ENCODE data around the gene FOXL1.

The FOXL1 gene

DNA sequence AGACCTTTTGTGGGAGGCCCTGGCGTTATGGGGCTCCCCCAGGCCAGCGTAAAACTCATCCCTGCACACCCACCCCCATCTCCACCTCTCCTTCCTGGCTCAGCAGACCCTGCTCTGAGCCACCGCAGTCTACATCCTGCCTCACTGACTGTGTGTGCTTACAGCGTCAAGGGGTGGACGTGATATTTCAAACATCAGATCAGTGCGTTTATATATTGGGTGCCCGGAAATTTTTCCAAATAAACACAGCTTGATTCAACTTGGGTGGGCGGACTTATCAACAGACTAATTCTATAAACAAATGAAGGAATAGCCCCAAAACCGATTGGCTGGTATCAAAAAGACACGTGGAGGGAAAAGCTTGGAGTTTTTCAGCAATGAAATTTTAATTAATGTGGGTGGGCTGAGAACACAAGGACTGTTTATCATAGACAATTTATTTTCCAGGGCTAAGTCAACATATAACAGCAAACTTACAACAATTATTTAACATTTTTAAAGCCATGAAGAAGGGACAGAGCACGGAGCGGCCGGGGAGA is at the start of gene FOXL1:
Gene FOXL1, plus strand, starts transcription at position 489 of the 539 bp plus-strand sequence. CDS start 175 bp downstream, outside the sequence.
- DNase-seq (ENCODE audit: low read depth in 3 of 3, low spot score in 1 of 3): no peak

DNA sequence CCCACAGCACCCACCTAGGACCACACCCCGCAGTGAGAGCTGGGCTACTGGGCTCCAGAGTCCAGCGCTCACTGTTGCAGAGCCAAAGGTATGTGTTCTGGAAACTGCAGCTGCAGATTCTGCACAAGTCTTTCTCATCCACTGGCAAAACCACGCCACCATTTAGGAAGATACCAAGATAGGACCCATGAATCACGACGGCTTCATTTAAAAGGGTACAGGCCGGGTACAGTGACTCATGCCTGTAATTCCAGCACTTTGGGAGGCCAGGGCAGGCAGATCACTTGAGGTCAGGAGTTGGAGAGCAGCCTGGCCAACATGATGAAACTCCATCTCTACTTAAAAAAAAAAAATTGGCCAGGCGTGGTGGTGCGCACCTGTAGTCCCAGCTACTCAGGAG is 49.2 kb upstream of the FOXL1 start:
- no peak for DNase-seq (ENCODE audit: low read depth in 3 of 3, low spot score in 1 of 3)

DNA sequence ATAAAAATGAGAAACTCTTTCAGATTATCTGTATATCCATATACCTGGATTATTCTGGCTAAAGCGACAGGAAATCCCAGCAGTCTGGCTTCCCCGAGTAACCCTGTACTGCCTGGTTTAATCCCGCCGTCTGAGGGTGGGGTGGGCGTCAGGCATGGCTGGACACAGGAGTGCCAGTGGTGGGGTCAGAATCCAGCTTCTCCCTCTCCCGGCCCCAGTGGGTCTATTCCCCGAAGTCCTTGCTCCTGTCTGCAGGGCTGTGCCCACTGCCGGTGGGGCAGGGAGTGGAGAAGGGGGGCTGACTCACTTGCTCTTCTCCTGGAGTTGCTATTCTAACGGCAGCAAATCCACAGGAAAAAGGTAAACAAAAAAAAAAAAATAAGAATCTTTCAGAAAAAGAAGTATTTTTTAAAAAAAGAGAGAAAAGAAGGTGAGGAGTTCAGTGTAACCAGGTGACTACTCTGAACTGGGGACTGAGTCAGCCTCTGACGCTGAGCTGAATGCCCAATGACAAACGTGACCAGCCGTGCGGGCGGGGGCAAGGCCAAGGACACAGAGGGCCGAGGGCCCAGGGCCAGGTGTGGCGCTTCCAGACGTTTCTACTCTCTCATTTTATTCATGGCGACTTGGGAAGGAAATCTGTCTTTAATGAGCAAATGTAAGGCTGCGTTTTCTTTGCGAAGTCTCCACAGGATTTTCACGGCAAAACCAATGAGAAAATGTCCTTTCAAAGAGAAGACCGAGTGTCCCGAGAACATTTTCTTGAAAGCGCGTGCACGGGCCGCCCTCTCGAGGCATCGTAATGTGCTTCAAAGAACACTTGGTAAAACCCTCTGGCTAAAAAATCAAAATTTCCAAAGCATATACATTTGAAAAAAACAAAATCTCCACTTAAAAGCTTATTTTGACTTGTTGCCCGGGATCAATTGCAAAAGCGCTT is 47.8 kb upstream of the FOXL1 start:
- DNase-seq (ENCODE audit: low read depth in 3 of 3, low spot score in 1 of 3): no peak

DNA sequence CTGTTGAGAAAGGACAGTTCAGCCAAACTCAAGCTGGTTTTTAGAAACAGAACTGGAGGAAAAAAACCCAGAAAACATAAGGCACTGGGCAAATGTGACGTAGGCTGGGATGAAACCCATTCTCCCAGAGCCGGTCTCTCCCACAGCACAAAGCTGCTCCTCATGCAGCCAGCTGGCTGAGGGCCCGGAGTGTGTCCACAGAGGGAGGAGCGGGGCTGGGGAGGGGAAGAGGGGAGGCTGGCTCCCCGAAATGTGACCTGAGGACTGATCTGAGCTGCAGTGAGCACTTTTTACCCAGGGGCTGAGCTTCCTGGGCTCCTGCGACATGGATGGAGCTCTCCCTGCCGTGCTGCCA is 47.2 kb upstream of the FOXL1 start:
- no peak for DNase-seq (ENCODE audit: low read depth in 3 of 3, low spot score in 1 of 3)

DNA sequence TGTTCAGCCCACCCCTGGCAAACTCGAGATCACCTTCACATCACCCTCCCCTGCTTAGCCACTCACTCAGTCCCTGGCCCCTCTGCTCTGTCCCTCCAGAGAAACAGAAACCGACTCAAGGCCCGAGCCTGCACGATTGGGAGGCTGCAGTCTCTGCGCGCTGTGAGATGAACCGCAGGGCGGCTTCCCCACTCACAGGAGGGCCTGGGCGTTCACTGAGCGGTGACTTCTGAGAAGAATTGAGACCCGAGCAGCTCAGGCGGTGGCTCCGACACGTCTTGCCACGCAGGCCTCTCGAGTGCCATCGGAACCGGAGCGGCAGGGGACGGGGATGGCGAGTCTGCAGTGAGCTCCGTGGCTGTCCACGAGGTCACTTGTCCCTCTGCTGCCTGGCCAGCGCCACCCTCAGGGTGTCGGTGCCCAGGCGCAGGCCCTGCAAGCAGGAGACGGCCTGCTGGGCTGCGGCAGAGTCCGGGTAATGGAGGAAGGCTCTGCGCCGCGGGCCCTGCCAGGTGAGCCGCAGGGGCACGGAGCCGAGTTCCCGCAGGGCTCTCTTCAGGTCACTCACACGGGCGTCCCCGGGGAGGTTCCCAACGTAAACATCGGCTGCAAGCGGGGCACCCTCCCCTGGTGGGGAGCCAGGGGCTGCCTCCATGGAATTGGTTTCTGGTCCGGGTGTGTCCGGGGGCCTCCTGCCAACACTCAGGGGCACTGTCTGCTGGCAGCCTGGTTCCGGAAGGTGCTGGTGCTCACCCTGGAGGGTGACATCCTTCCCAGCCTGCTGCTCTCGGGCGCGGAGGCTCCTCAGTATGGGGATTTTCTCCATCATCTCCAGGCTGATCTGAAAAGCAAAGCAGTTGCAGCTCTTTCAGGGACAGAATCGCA is 46.5 kb upstream of the FOXL1 start:
- no peak for DNase-seq (ENCODE audit: low read depth in 3 of 3, low spot score in 1 of 3)

DNA sequence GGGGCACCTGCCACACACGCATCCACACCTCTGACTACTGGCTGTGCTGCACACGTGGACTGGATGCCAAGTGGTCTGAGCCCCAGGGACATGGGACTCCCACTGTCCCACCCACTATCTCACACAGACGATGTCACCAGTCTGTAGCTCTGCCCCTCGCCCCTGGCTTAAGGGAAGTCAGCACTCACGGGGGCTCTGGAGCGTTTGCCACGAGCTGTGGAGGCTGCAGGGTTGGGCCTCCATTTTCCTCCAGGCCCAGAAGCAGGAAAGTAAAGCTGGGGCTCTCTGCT is 45.9 kb upstream of the FOXL1 start:
- DNase-seq (ENCODE audit: low read depth in 3 of 3, low spot score in 1 of 3): no peak

DNA sequence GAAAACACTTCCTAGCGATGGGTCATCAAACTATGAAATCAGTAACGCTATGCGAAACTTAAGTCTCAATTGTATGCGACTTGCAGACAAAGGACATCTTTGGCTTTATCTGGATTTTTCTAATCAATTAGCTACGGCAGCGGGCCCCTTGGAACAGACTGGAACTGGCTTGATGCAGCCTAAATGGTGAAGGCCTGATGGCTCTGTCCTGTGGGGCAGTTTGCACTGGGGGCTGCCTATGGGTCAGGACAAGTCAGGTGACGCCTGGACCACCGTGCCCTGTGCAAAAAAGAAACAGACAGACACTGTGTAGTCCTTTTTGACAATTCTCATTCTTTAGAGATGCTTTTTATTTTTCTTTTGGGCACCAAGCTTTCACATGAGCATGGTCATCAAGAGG is 45.3 kb upstream of the FOXL1 start:
- DNase-seq (ENCODE audit: low read depth in 3 of 3, low spot score in 1 of 3): no peak

DNA sequence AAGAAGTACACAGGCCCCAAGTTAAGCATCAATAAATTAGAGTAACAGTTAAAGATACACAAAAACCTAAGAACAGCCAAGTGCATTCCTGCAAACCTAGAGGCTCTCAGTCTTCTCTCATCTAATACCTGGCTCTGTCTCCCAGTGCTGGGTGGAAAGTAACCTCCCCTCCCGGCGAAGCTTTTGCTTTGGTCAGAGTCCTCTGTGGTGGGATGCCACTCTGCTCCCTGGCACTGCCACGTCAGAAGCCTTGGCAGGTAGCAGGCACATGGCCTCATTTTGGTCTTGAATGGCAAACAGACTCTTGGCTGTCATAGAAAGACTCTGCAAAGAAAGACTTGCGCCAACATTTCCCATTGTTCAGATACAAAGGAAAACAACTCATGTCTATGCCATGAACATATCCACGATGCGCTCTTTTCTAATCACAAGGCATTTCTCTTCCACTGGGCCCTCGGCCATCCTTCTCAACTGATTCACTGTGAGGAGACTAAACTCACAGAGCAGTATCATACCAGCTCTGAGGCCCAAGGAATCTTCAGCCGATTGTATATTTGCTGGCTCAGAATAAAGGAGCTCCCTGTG is 44.5 kb upstream of the FOXL1 start:
- DNase-seq (ENCODE audit: low read depth in 3 of 3, low spot score in 1 of 3): no peak

DNA sequence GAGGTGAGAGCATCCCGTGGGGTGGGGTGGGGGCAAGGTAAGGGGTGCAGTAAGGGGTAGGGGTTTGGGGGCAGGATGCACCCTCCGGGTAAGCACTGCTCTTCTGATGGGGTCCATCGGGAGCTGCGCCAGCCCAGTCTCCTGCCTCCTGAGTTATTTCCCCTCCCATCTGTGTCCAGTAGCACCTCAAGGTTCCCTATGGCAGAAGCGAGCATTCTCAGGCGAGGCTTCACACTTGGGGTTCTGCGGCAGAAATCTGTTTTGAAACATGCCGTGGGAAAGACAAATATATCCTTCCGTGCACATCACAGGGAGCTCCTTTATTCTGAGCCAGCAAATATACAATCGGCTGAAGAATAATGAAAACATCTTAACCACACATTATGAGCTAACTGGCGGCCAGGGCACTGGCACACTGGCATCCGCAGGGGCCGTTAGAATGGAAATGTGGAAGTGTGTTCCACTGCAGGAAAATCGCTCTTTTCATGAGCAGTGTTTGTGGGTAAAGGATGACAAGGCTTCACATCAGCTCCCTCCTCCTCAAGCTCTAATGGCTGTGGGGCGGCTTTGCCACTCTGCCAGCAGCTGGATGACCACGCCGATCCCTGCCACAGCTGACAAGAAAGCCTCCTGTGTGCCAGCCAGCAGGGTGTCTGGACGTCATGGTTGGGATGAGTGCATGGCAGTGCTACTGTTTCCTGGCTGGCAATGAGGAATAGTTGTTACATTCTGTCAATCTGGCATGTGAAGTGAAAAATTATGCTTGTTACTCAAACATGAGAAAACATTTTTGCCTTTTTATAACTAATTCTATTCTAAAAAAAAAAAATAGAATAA is 43.4 kb upstream of the FOXL1 start:
- DNase-seq (ENCODE audit: low read depth in 3 of 3, low spot score in 1 of 3): no peak

DNA sequence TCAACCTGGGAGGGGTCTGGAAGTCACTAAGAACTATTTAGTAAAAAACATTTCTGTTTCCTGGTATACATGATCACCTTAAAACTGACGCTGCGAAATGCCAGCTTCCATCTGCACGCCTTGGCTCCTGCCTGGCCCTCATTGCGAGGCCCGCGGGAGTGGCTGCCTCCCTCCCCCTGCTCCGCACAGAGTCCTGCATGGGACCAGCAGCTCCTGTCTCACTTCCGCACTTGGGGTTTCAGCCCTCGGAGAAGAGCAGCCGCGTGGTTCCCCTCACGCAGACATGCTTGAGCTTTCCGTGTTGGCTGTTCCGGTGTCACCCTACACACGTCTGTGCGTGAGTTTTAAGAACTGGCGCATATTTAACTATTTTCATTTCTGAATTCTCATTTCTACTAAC is 41.7 kb upstream of the FOXL1 start:
- DNase-seq (ENCODE audit: low read depth in 3 of 3, low spot score in 1 of 3): no peak

DNA sequence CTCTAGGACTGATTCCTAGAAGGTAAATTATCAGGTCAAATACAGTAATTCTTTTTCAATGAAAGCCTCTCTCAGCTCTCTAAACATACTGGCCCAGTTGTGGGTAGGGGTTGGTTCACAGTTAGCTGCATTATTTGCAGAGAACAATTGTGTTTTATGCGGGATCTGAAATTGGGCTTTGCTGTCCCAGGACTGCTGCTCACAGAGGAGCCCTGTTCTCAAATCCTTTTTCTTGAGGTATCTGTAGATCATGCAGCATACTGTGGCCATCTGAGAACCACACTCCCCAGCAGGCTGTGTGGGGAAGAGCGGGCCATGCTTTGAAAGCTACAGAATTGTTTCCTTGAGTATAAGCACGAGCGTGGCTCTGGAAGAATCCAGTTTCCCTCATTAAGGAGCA is 40.9 kb upstream of the FOXL1 start:
- no peak for DNase-seq (ENCODE audit: low read depth in 3 of 3, low spot score in 1 of 3)

DNA sequence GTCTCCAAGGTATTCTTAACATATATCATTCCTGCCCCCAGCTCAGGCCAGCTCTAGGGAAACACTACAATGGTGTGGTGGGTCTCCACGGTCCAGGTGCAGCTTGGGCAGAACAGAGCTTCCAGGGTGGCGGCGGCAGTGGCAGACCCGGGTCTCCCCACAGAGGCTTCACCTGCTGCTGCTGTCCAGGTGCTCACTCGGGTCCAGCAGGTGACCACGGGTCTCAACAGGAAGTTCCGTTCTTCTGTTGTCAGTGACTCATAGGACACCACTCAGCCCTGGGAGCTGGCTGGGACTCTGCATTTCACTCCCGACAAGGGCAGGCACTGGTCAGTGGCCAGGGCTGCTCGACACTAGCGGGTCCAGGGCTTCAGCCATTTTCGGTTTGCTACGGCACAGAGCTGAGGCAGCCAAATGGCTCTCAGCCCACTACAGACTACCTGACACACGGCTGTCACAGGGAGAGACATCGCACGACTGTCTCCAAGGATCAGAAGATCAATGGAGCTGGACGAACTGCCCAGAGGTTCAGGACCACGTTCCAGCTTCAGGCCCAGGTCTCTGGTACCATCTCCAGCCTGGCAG is 40.1 kb upstream of the FOXL1 start:
- DNase-seq (ENCODE audit: low read depth in 3 of 3, low spot score in 1 of 3): no peak

DNA sequence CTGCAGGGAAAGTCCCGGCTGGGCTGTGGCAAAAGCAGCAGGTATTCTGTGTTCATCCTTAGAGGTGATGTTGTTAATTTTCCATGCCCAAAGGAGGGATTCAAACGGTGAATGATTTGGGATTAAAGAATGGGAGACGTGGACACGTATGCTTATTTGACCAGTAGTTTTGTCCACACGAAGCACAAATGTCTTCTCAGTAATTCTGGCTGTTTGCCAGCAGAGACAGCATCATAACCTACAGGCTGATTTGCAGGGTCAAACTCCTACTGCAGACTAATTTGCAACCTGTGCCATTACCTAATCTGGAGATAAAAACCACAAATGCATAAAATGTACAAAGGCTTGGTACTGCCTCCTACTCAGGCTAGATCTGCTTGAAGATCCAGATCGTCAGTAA is 37.5 kb upstream of the FOXL1 start:
- DNase-seq (ENCODE audit: low read depth in 3 of 3, low spot score in 1 of 3): no peak

DNA sequence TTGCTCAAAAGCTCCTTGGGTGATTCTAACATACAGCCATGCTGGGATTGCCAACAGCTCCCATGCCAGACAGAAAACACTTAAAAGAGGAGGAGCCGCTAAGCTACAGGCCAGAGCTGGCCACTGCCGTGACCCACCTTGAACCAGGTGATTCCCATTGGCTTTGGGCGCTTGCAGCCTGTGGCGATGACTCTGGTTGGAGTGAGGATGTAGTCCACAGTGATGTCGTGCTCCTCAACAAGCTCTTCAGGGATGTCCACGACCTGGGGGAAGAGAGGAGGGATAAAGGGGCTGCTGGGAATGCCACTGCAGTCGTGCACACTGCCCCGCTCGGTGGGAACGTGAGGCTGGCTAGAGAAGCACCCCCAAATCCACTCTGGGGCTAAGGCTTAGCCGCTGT is 36.8 kb upstream of the FOXL1 start:
- no peak for DNase-seq (ENCODE audit: low read depth in 3 of 3, low spot score in 1 of 3)

DNA sequence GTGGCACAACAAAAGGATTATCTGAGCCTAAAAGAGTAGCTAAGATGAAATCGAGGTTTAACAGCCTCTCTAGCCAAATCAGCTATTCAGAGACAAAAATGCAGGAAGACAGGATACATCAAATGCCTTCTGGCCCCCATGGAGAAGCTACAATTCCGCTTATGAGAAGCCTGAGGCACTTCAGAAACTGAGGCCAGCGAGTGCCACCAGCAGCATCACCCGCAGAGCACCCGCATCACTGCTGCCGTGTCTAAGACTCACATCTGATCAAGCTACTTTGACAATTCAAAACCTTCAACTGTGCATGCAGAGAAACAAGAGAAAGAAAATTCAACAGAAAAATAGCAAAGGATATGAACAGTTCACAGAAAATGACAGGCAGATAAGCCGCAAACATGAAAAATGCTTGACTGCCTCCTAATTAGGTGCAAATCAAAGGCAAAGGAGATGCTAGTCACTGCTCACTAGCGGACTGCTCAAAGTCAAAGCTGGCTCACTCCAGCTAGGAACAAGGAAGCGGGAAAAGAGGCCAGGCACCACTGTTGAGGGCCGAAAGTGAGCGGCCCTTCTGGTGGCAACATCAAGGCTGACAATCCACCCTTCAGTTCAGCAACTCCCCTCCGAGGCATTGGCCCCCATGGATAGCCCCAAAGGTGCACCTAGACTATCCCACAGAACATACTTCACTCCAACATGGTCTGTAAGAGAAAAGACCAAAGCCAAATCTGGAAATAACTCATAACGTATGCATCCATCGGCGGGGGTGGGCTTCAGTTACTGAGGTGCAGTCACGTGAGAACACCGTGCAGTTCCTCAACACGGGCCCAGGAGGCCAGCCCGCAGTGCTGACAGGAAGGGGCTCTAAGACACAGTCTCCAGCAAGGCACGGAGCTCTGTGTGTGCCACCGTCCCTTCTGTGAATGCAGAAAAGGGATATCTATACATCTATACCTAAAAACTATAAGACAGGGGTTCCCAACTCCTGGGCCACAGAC is 35.3 kb upstream of the FOXL1 start:
- DNase-seq (ENCODE audit: low read depth in 3 of 3, low spot score in 1 of 3): no peak

DNA sequence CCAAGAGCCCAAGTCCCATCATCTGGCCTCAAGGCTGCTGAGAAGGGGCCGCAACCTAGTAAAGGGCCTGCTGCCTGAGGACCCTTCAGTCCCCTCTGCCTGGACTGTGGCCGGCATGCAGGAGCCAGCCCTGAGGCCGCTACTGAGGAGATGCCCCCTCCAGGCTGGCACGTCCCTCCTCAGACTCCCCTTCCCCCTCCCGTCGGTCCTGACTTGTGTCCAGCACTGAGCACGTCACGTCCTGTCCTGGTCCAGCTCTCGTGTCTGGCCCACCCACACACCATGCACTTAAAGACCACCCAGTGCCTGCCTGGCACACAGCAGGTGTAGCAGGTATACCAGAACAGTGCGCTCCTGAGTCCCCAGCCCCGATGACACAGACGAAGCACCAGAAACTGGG is 32.9 kb upstream of the FOXL1 start:
- no peak for DNase-seq (ENCODE audit: low read depth in 3 of 3, low spot score in 1 of 3)

DNA sequence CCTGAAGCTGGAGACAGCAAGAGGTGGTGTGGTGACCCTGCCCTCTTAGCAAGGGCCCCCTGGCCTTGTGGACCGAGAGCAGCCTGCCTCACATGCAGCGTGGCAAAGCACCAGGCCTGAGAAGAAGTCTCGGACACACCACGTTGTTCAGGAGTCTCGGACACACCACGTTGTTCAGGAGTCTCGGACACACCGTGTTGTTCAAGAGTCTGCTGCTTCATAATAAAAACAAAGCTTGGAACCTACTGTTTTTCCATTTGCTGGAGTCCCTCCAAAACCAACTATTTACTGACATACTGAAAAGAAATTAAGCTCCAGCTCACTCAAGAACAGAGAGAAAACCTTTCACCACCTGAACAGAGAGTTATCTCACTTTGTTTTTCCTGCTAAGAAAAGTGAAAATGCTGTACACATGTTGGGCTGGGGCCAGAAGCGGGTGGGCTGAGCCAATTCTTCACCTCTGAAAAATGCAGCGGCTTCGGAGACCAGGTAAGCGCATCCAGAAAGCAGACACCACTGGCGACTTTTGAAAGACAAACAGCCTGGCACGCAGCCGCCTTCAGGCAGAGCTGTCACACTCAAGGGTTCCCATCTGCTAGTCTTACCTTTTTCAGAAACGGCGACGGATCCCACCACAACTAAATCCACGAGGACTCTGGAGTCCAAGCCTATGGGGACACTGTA is 32.3 kb upstream of the FOXL1 start:
- no peak for DNase-seq (ENCODE audit: low read depth in 3 of 3, low spot score in 1 of 3)

DNA sequence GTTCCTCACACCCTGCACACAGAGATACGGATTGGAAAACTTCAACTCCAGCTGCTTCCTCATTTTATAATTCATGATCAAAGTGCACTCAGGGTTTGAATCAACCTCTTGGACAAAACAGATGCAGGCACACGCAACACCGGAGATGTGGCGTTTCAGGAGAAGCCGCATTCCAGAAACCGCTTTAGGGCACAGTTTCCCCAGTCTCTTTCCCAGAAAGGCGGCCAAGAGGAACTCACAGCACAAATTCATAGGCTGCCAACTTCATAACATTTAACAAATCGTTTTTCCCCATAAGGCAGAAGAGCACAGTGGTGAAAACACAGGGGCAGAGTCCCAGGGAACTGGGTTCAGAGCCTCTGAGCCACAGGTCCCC is 31.7 kb upstream of the FOXL1 start:
- DNase-seq (ENCODE audit: low read depth in 3 of 3, low spot score in 1 of 3): no peak

DNA sequence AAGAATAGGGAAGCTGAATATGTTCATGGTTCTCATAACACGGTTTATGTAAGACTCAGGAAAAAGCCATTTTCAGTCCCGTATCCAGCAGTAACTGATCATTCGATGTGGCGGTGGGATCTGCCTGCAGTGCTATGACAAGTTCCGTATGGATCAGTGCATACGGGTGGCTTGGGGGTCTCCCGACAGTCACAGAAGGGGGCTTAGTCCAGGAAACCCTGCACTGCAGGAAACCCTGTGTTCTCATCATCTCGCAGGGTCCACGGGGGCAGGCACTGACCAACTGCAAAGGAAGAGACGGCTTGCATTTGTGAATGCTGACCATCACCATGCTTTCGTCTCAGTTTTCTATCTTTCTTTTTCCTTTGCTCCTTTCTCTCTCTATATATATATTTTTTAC is 31.1 kb upstream of the FOXL1 start:
- DNase-seq (ENCODE audit: low read depth in 3 of 3, low spot score in 1 of 3): no peak
